ENCODE results near the gene SORBS2. TPM values are rescaled to one million over a fixed set of nuclear protein-coding genes. Genes with fewer than 3 reads are reported as not detected.

SORBS2 gene
- total and polyA plus RNA-seq, 2 donors (not counting 1 experiment from before 2014, with no cell fraction given) = 0.25 to 0.89 TPM

DNA sequence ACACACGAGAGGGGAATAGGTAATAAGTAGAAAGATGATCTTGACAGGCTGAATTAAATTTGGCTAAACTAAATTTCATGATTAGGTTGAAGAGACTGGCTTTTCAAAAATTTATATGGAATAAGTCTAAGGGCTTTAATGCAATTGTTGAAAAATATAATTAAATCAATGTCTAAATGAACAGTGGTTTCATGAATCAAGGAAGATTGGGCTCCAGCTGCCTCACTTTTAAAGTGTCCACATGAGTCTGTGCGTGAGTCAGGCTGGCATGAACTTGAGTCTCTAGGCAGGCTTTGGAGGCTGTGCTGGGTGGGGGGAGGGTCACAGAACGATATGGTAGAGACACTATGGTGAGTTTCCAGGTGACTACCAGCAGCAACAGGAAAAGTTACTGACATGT lies 111.9 kb downstream of the SORBS2 start:
- Mint-ChIP-seq H3K9me3 (ENCODE audit: insufficient read depth) (peaks cover 2% of the 10 kb centered on the region), H3K4me1 (no peaks in the 10 kb centered on the region), H3K27ac (no peak overlapping the region), H3K27me3 (peaks cover 8% of the 10 kb centered on the region), H3K4me3 (no peak overlapping the region)
- no peak for ATAC-seq (ENCODE audit: low read depth)
- ChIA-PET POLR2A (no interaction called here), CTCF (no interaction called here)
- Histone ChIP-seq H3K4me2 (replicated peaks; ENCODE audit: low read depth, low read length, poor library complexity, severe bottlenecking) (no peak overlapping the region), H2AFZ (ENCODE audit: insufficient read depth, low read depth, low read length, poor library complexity, severe bottlenecking) (no peak overlapping the region), H3K9me3 (ENCODE audit: control extremely low read depth in 1 of 3, control insufficient read depth in 2 of 3, insufficient read depth in 1 of 3, low read length in 2 of 3) (no peaks in the 10 kb centered on the region), H3K4me3 (ENCODE audit: control extremely low read depth in 1 of 5, extremely low read depth in 1 of 5, insufficient read depth in 1 of 5, low read depth in 2 of 5, low read length in 4 of 5) (no peak overlapping the region), H3K36me3 (replicated peaks in 1 of 2; ENCODE audit: control extremely low read depth in 1 of 2, control insufficient read depth in 1 of 2, extremely low read depth in 1 of 2, insufficient read depth in 2 of 2, low read length in 1 of 2) (no peaks in the 10 kb centered on the region), H3K27ac (ENCODE audit: low read length in 2 of 2) (no peak overlapping the region), H3K27me3 (replicated peaks in 1 of 4; ENCODE audit: control extremely low read depth in 1 of 4, control insufficient read depth in 3 of 4, insufficient read depth in 4 of 4, low read length in 3 of 4) (no peaks in the 10 kb centered on the region), H3K9ac (ENCODE audit: low read length) (no peak overlapping the region), H3K79me2 (ENCODE audit: control insufficient read depth, insufficient read depth, low read length) (no peaks in the 10 kb centered on the region), H3K4me1 (ENCODE audit: control insufficient read depth in 2 of 2, insufficient read depth in 2 of 2, low read length in 2 of 2) (no peaks in the 10 kb centered on the region), H4K20me1 (ENCODE audit: control insufficient read depth, insufficient read depth, low read length, poor library complexity, severe bottlenecking) (no peaks in the 10 kb centered on the region)
- 67% methylated on average over 3 of the region's 3 CpGs for WGBS (ENCODE audit: insufficient coverage)
- intact Hi-C loops (cut with micrococcal nuclease) = no loop called here
- no peak for DNase-seq
- TF ChIP-seq EZH2 (IDR thresholded peaks at IDR 0.05; ENCODE audit: borderline replicate concordance, insufficient read depth, low read depth, low read length, poor library complexity, severe bottlenecking) (no peak), CTCF (IDR thresholded peaks at IDR 0.05) (no peak)

DNA sequence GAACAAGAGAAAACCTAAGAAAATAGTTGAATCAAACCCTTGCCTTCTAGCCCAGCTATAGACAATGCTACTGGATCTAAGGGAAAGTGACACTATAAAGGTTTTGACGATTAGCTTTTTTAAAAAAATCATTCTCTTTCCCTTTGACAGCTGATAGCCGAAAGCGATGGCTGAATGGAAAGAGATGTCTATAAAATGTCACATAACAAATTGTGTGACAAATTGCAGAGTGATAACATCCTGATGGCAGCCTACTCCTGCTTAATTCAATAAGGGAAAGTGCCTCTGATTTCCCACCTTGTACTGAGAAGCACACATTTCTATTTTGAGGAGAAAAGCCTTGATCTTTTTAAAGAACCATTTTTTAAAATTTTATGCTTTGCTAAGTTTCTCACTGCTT lies 114.5 kb downstream of the SORBS2 start:
- Histone ChIP-seq H3K4me3 (ENCODE audit: control extremely low read depth in 1 of 5, extremely low read depth in 1 of 5, insufficient read depth in 1 of 5, low read depth in 2 of 5, low read length in 4 of 5) (no peak overlapping the region), H3K4me2 (replicated peaks; ENCODE audit: low read depth, low read length, poor library complexity, severe bottlenecking) (no peak overlapping the region), H3K79me2 (ENCODE audit: control insufficient read depth, insufficient read depth, low read length) (no peaks in the 10 kb centered on the region), H3K9ac (ENCODE audit: low read length) (no peak overlapping the region), H3K27ac (ENCODE audit: low read length in 2 of 2) (no peak overlapping the region), H3K36me3 (replicated peaks in 1 of 2; ENCODE audit: control extremely low read depth in 1 of 2, control insufficient read depth in 1 of 2, extremely low read depth in 1 of 2, insufficient read depth in 2 of 2, low read length in 1 of 2) (no peaks in the 10 kb centered on the region), H4K20me1 (ENCODE audit: control insufficient read depth, insufficient read depth, low read length, poor library complexity, severe bottlenecking) (no peaks in the 10 kb centered on the region), H3K4me1 (ENCODE audit: control insufficient read depth in 2 of 2, insufficient read depth in 2 of 2, low read length in 2 of 2) (no peaks in the 10 kb centered on the region), H3K27me3 (replicated peaks in 1 of 4; ENCODE audit: control extremely low read depth in 1 of 4, control insufficient read depth in 3 of 4, insufficient read depth in 4 of 4, low read length in 3 of 4) (no peaks in the 10 kb centered on the region), H2AFZ (ENCODE audit: insufficient read depth, low read depth, low read length, poor library complexity, severe bottlenecking) (no peak overlapping the region), H3K9me3 (ENCODE audit: control extremely low read depth in 1 of 3, control insufficient read depth in 2 of 3, insufficient read depth in 1 of 3, low read length in 2 of 3) (no peaks in the 10 kb centered on the region)
- H3K9me3 Mint-ChIP-seq (ENCODE audit: insufficient read depth) = no peaks in the 10 kb centered on the region
- no peak for ATAC-seq (ENCODE audit: low read depth)
- ChIA-PET CTCF (no interaction called here), POLR2A (no interaction called here)
- H3K4me1 Mint-ChIP-seq = no peaks in the 10 kb centered on the region
- no peak overlapping the region for H3K27ac Mint-ChIP-seq
- peaks cover 23% of the 10 kb centered on the region for H3K27me3 Mint-ChIP-seq
- WGBS (ENCODE audit: insufficient coverage) = no CpG with 5 or more reads among the region's 3 CpGs
- TF ChIP-seq EZH2 (IDR thresholded peaks at IDR 0.05; ENCODE audit: borderline replicate concordance, insufficient read depth, low read depth, low read length, poor library complexity, severe bottlenecking) = no peak
- TF ChIP-seq CTCF (IDR thresholded peaks at IDR 0.05) = no peak
- no peak overlapping the region for H3K4me3 Mint-ChIP-seq
- intact Hi-C loops (cut with micrococcal nuclease) = no loop called here
- no peak for DNase-seq
